NB4 (cell line): ENCODE data around the gene SCGB3A1.

ENCODE experiments used
- POLR2A ChIP-seq: IDR thresholded peaks from 2 replicates; pipeline ENCODE4 v1.6.1; 2011; ENCODE audit warnings: mild to moderate bottlenecking; ENCODE audit not compliant: insufficient read length; ENCODE audit errors: extremely low read depth
- TF ChIP-seq, protein P1 (sequence below): IDR thresholded peaks from one replicate; pipeline ENCODE4 v1.5.1; 2012; ENCODE audit warnings: low read depth, low read length
- TF ChIP-seq, protein P2 (sequence below): IDR thresholded peaks from 2 replicates; pipeline ENCODE4 v1.6.1; 2011; ENCODE audit warnings: low read depth, low read length

- TF ChIP-seq, protein P1, sequence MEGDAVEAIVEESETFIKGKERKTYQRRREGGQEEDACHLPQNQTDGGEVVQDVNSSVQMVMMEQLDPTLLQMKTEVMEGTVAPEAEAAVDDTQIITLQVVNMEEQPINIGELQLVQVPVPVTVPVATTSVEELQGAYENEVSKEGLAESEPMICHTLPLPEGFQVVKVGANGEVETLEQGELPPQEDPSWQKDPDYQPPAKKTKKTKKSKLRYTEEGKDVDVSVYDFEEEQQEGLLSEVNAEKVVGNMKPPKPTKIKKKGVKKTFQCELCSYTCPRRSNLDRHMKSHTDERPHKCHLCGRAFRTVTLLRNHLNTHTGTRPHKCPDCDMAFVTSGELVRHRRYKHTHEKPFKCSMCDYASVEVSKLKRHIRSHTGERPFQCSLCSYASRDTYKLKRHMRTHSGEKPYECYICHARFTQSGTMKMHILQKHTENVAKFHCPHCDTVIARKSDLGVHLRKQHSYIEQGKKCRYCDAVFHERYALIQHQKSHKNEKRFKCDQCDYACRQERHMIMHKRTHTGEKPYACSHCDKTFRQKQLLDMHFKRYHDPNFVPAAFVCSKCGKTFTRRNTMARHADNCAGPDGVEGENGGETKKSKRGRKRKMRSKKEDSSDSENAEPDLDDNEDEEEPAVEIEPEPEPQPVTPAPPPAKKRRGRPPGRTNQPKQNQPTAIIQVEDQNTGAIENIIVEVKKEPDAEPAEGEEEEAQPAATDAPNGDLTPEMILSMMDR, result no peak
- no peak for TF ChIP-seq POLR2A
- TF ChIP-seq, protein P2, sequence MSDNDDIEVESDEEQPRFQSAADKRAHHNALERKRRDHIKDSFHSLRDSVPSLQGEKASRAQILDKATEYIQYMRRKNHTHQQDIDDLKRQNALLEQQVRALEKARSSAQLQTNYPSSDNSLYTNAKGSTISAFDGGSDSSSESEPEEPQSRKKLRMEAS, result no peak
Measured at GRCh38 chr5:180596115-180596667, 4.9 kb upstream of the SCGB3A1 start.
